ENCODE data around the gene C6orf120.

C6orf120 gene

GRCh38 chr6:169723200-169723909 is 21.4 kb downstream of the C6orf120 start:
- DNase-seq (ENCODE audit: low read depth), result peak; percentile 77
- H3K4me3 ChIP-seq (ENCODE audit: low read depth, low read length), result peak overlapping the region; percentile 80
- no peak for TF ChIP-seq CTCF (IDR thresholded peaks at IDR 0.05; ENCODE audit: insufficient read depth, low read depth, low read length, missing control alignments)

- no peak for TF ChIP-seq CTCF (IDR thresholded peaks at IDR 0.05; ENCODE audit: insufficient read depth, low read depth, low read length, missing control alignments)
- no peak overlapping the region; the same call in 1 of the 2 replicates for H3K4me3 ChIP-seq (ENCODE audit: low read depth, low read length)
- DNase-seq (ENCODE audit: low read depth), result peak; percentile 51
These were observed 22.1 kb downstream of the C6orf120 start for GRCh38 chr6:169723991-169724493.

- TF ChIP-seq CTCF (IDR thresholded peaks at IDR 0.05; ENCODE audit: insufficient read depth, low read depth, low read length, missing control alignments), result no peak
- peak; percentile 71 for DNase-seq (ENCODE audit: low read depth)
- peak within 1 kb of the TSS; percentile 80 for H3K4me3 ChIP-seq (ENCODE audit: low read depth, low read length)
These were observed 22.7 kb downstream of the C6orf120 start, which contains the start of gene PHF10 for GRCh38 chr6:169724494-169725124. Gene PHF10, minus strand, starts transcription at chr6:169724500. Its CDS starts 569 bp downstream, at chr6:169723931.

- peak; percentile 11 for DNase-seq (ENCODE audit: low read depth)
- TF ChIP-seq CTCF (IDR thresholded peaks at IDR 0.05; ENCODE audit: insufficient read depth, low read depth, low read length, missing control alignments), result no peak
These were observed 23.5 kb downstream of the C6orf120 start for GRCh38 chr6:169725125-169726048.

GRCh38 chr6:169726049-169726400 is 24.1 kb downstream of the C6orf120 start:
- no peak for DNase-seq (ENCODE audit: low read depth)
- no peak for TF ChIP-seq CTCF (IDR thresholded peaks at IDR 0.05; ENCODE audit: insufficient read depth, low read depth, low read length, missing control alignments)
- no peak overlapping the region for H3K4me3 ChIP-seq (ENCODE audit: low read depth, low read length)

More at GRCh38 chr6:169725125-169726048, 23.5 kb downstream of the C6orf120 start:
- H3K4me3 ChIP-seq (ENCODE audit: low read depth, low read length), result peak overlapping the region; percentile 58

- no peak for TF ChIP-seq CTCF (IDR thresholded peaks at IDR 0.05; ENCODE audit: insufficient read depth, low read depth, low read length, missing control alignments)
- no peak for DNase-seq (ENCODE audit: low read depth)
- H3K4me3 ChIP-seq (ENCODE audit: low read depth, low read length), result no peak overlapping the region
These were observed 25.0 kb downstream of the C6orf120 start for GRCh38 chr6:169726963-169727362.
